ENCODE data around the gene ADAMTS17. TPM values are rescaled to one million over a fixed set of nuclear protein-coding genes. Genes with fewer than 3 reads are reported as not detected.

The ADAMTS17 gene
- total RNA-seq, 1 experiment from 2014 or later: 0.15 TPM

DNA sequence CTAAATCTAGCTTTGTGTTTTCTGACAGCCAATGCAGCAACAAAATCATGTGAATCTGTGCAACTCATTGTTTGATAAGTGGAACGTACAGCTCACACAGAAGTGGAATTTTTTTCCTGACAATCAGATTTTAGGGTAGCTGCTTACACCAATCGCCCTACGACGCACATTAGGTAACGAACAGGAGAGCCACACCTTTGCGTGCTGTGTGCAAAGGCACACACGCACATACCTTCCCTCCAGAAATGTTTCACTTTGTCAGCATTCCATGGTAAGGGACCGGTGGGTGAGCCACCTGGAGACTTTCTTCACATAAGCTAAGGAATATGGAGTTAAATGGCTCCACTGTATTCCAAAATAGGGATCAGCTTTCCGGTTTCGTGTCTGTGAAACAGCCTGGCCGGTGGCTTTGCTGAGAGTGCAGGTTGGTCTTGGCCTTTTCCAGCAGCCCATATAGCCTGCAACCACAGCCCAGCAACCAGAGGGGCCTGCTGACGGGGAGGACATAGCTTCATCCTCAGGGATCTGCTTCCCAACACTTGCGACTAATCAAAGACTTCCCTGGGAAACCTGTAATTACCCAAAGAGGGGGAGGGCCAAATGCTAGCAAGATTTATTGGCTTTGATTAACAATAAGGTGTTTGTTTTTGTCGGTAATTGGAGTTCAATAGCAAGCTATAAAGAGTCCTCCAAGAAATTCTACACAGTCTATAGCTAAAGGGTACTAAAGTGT is 145.3 kb downstream of the ADAMTS17 start:
- intact Hi-C loops (cut with micrococcal nuclease; ENCODE audit: unreplicated experiment): no loop called here
- Histone ChIP-seq H3K27ac (ENCODE audit: low read depth, low read length, poor library complexity, severe bottlenecking) (no peak overlapping the region), H3K27me3 (replicated peaks; ENCODE audit: insufficient read depth, low read depth, low read length, poor library complexity) (no peaks in the 10 kb centered on the region), H3K9me3 (ENCODE audit: low read depth, low read length, poor library complexity, severe bottlenecking) (no peaks in the 10 kb centered on the region), H3K4me3 (ENCODE audit: low read depth, low read length, poor library complexity, severe bottlenecking) (no peak overlapping the region), H3K4me1 (ENCODE audit: insufficient read depth, low read length, poor library complexity, severe bottlenecking) (no peaks in the 10 kb centered on the region), H3K36me3 (ENCODE audit: insufficient read depth, low read length, poor library complexity, severe bottlenecking) (no peaks in the 10 kb centered on the region)
- ChIA-PET POLR2A (ENCODE audit: low non-redundant PET) (no interaction called here), CTCF (no interaction called here)
- BruUV-seq (replicated peaks): no TSS peak
- no peak for TF ChIP-seq EZH2 (IDR thresholded peaks at IDR 0.05; ENCODE audit: borderline replicate concordance, low read depth, low read length, poor library complexity, severe bottlenecking)
- TF ChIP-seq, protein P1, sequence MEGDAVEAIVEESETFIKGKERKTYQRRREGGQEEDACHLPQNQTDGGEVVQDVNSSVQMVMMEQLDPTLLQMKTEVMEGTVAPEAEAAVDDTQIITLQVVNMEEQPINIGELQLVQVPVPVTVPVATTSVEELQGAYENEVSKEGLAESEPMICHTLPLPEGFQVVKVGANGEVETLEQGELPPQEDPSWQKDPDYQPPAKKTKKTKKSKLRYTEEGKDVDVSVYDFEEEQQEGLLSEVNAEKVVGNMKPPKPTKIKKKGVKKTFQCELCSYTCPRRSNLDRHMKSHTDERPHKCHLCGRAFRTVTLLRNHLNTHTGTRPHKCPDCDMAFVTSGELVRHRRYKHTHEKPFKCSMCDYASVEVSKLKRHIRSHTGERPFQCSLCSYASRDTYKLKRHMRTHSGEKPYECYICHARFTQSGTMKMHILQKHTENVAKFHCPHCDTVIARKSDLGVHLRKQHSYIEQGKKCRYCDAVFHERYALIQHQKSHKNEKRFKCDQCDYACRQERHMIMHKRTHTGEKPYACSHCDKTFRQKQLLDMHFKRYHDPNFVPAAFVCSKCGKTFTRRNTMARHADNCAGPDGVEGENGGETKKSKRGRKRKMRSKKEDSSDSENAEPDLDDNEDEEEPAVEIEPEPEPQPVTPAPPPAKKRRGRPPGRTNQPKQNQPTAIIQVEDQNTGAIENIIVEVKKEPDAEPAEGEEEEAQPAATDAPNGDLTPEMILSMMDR (conservative IDR thresholded peaks at IDR 0.05; ENCODE audit: low read depth, low read length): no peak
- DNase-seq (ENCODE audit: low spot score): no peak

DNA sequence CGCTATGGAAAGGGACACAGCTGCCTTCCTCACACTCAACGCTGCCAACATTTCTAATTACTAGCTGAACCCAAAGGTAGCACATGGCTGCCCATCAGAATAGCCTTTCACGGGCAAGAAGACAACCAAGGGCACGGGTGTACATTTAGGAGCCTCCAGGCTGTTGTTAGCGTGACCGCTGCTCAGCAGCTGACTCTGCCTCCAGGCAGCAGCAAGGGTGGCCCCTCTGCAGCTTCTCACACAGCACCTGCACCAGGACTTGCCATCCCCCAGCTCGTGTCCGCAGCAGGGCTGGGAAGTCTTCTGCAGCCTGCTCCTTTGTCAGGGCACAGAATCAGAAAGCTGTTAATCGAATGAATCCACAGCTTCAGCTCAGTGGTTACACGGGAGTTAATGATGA is 146.8 kb downstream of the ADAMTS17 start:
- no peak for TF ChIP-seq EZH2 (IDR thresholded peaks at IDR 0.05; ENCODE audit: borderline replicate concordance, low read depth, low read length, poor library complexity, severe bottlenecking)
- TF ChIP-seq, protein P1 (conservative IDR thresholded peaks at IDR 0.05; ENCODE audit: low read depth, low read length): no peak
- H3K27me3 ChIP-seq (replicated peaks; ENCODE audit: insufficient read depth, low read depth, low read length, poor library complexity): no peaks in the 10 kb centered on the region
- no peaks in the 10 kb centered on the region for H3K4me1 ChIP-seq (ENCODE audit: insufficient read depth, low read length, poor library complexity, severe bottlenecking)
- intact Hi-C loops (cut with micrococcal nuclease; ENCODE audit: unreplicated experiment): no loop called here
- ChIA-PET CTCF (no interaction called here), POLR2A (ENCODE audit: low non-redundant PET) (no interaction called here)
- no peaks in the 10 kb centered on the region for H3K9me3 ChIP-seq (ENCODE audit: low read depth, low read length, poor library complexity, severe bottlenecking)
- no peak for DNase-seq (ENCODE audit: low spot score)
- no TSS peak for BruUV-seq (replicated peaks)
- no peak overlapping the region for H3K4me3 ChIP-seq (ENCODE audit: low read depth, low read length, poor library complexity, severe bottlenecking)
- H3K36me3 ChIP-seq (ENCODE audit: insufficient read depth, low read length, poor library complexity, severe bottlenecking): no peaks in the 10 kb centered on the region
- H3K27ac ChIP-seq (ENCODE audit: low read depth, low read length, poor library complexity, severe bottlenecking): no peak overlapping the region

DNA sequence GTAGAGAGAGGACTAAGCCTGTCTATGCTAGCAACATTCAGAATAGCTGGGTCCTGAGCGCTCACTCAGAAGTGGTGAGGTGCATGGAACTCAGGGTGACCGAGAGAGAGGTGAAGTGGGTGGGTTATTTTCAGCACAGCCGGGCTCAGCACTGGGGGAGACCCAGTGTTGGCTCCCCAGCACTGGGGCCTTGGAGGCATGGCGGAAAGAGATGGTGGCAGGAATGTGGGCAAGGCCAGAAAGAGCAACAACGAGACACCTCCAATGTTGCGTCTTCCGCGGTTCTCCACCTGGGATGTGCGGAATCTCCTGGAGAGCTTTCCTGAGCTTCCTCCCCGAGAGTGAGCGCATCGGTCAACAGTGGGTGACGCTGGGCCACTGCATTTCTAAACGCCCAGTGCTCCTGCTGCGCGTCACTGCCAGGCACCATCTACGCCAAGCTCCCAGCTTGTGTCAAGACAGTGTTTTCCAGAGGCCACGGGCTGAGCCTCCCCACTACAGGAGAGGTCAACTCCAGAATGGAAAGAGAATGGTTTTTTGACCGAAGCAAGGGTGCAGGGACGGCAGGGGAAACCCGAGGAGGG is 148.4 kb downstream of the ADAMTS17 start:
- POLR2A ChIA-PET (ENCODE audit: low non-redundant PET): no interaction called here
- TF ChIP-seq, protein P1 (conservative IDR thresholded peaks at IDR 0.05; ENCODE audit: low read depth, low read length): no peak
- TF ChIP-seq EZH2 (IDR thresholded peaks at IDR 0.05; ENCODE audit: borderline replicate concordance, low read depth, low read length, poor library complexity, severe bottlenecking): no peak
- intact Hi-C loops (cut with micrococcal nuclease; ENCODE audit: unreplicated experiment): no loop called here

More for the DNA sequence above, 148.4 kb downstream of the ADAMTS17 start:
- DNase-seq (ENCODE audit: low spot score): no peak
- CTCF ChIA-PET: no interaction called here
- Histone ChIP-seq H3K27ac (ENCODE audit: low read depth, low read length, poor library complexity, severe bottlenecking) (no peak overlapping the region), H3K27me3 (replicated peaks; ENCODE audit: insufficient read depth, low read depth, low read length, poor library complexity) (no peaks in the 10 kb centered on the region), H3K9me3 (ENCODE audit: low read depth, low read length, poor library complexity, severe bottlenecking) (peaks cover 4% of the 10 kb centered on the region), H3K4me3 (ENCODE audit: low read depth, low read length, poor library complexity, severe bottlenecking) (no peak overlapping the region), H3K36me3 (ENCODE audit: insufficient read depth, low read length, poor library complexity, severe bottlenecking) (no peaks in the 10 kb centered on the region), H3K4me1 (ENCODE audit: insufficient read depth, low read length, poor library complexity, severe bottlenecking) (no peaks in the 10 kb centered on the region)
- no TSS peak for BruUV-seq (replicated peaks)
